ENCODE data around the gene SLC4A1AP. TPM values are rescaled to one million over a fixed set of nuclear protein-coding genes. Genes with fewer than 3 reads are reported as not detected.

SLC4A1AP gene
- total and polyA plus RNA-seq, 10 of the 15 experiments (the other 5 are each of a cell fraction or from before 2014, with no cell fraction given) = 6.5 to 30.1 (median 21.5) TPM

GRCh38 chr2:27697660-27698059 is 34.0 kb downstream of the SLC4A1AP start (continued):
- TF ChIP-seq CEBPZ (IDR thresholded peaks at IDR 0.05; ENCODE audit: low read depth, low read length) = no peak

- Histone ChIP-seq H3K4me3 (no peak overlapping the region), H3K27ac (ENCODE audit: control insufficient read depth, insufficient read depth) (no peak overlapping the region), H4K20me1 (ENCODE audit: control insufficient read depth, insufficient read depth) (no peaks in the 10 kb centered on the region), H3K9me3 (replicated peaks; ENCODE audit: control insufficient read depth, insufficient read depth, low read length) (no peaks in the 10 kb centered on the region), H3K4me2 (ENCODE audit: control insufficient read depth, insufficient read depth) (no peak overlapping the region), H3K27me3 (replicated peaks in 1 of 2; ENCODE audit: control insufficient read depth in 2 of 2, insufficient read depth in 2 of 2, low read length in 1 of 2) (no peaks in the 10 kb centered on the region), H3K79me2 (ENCODE audit: control insufficient read depth, insufficient read depth, low read length) (no peaks in the 10 kb centered on the region), H3K36me3 (ENCODE audit: control insufficient read depth in 2 of 2, insufficient read depth in 2 of 2, low read length in 1 of 2) (no peaks in the 10 kb centered on the region), H3K9ac (ENCODE audit: control insufficient read depth, insufficient read depth, low read length) (no peak overlapping the region), H2AFZ (ENCODE audit: control insufficient read depth, low read depth, low read length) (no peak overlapping the region), H3K4me1 (ENCODE audit: control insufficient read depth, insufficient read depth, low read length) (no peaks in the 10 kb centered on the region)
- no TSS peak for BruUV-seq (replicated peaks)
- no peak for ATAC-seq
- POLR2A ChIA-PET = no interaction called here
- CTCF ChIA-PET = interaction anchor here (1.1 to 3.6 kb wide), 2 partner anchors 18 to 752 kb away, joined by 4 to 23 read pairs; no protein-coding TSS in a partner anchor
- RAD21 ChIA-PET (ENCODE audit: unreplicated experiment) = no interaction called here
- no peak for FAIRE-seq
- WGBS (ENCODE audit: insufficient coverage, insufficient replicate concordance, low lambda C conversion rate, missing lambda C conversion rate) = 89% methylated on average over 5 of the region's 5 CpGs
- intact Hi-C loops (cut with micrococcal nuclease; ENCODE audit: unreplicated experiment) = loop anchor here (2.0 kb wide), 1 partner anchor 695 kb away; no protein-coding TSS in a partner anchor
- in situ Hi-C loops (cut with MboI) = no loop called here
- no peak for DNase-seq (ENCODE audit: low read depth, low spot score)
- TF ChIP-seq GABPA (IDR thresholded peaks at IDR 0.05; ENCODE audit: low read depth) (no peak), ZNF622 (IDR thresholded peaks at IDR 0.05) (no peak), GATAD2B (conservative IDR thresholded peaks at IDR 0.05; ENCODE audit: low read depth) (no peak), YY1 (IDR thresholded peaks at IDR 0.05; ENCODE audit: low read depth, low read length) (no peak), YBX1 (IDR thresholded peaks at IDR 0.05) (no peak), BCL11A (IDR thresholded peaks at IDR 0.05; ENCODE audit: low read depth, low read length) (no peak), RCOR1 (conservative IDR thresholded peaks at IDR 0.05; ENCODE audit: low read depth, low read length) (no peak)
- SMC1A ChIA-PET (ENCODE audit: uncharacterized antibody, unreplicated experiment) = no interaction called here
Observed at GRCh38 chr2:27701676-27702075, 38.0 kb downstream of the SLC4A1AP start.
